Transverse colon (tissue), 4 donors: Measurements from ENCODE around the gene BLID. TPM values are rescaled to one million over a fixed set of nuclear protein-coding genes. Genes with fewer than 3 reads are reported as not detected.

ENCODE experiments used
- DNase-seq: peaks from one replicate; pipeline ENCODE4 v3.0.0-alpha.2; 2019
- H3K27ac ChIP-seq, 4 donors: fragments of 200-600 bp; sonication (generic); 2 replicates each; pipeline ENCODE4 v1.5.1; 2016 to 2018; ENCODE audit warnings: inconsistent platforms in 4 of 4
- H3K27me3 ChIP-seq: fragments of 200-600 bp; sonication (generic); 2 replicates; pipeline ENCODE4 v1.5.1; 2017; ENCODE audit warnings: inconsistent platforms
- H3K36me3 ChIP-seq, 4 donors: fragments of 200-600 bp; sonication (generic); 2 replicates each; pipeline ENCODE4 v1.5.1; 2017 to 2019; ENCODE audit warnings: inconsistent platforms in 4 of 4
- H3K4me1 ChIP-seq, 4 donors: fragments of 200-600 bp; sonication (generic); 2 replicates each; pipeline ENCODE4 v1.5.1; 2017 to 2020; ENCODE audit warnings: inconsistent platforms in 4 of 4
- H3K4me3 ChIP-seq, 4 donors: fragments of 200-600 bp; sonication (generic); 1 replicate in 1 of 4; 2 replicates in 3 of 4; pipeline versions ENCODE4 v1.5.1 to v1.6.1; 2017 to 2019; ENCODE audit warnings: inconsistent platforms in 4 of 4
- H3K9me3 ChIP-seq, 2 donors: fragments of 200-600 bp; sonication (generic); 2 replicates each; pipeline ENCODE4 v1.5.1; 2017 to 2019; ENCODE audit warnings: inconsistent platforms in 2 of 2
- CTCF ChIP-seq, 5 experiments: fragments of 200-600 bp in 3 of 5; fragments of 450-650 bp in 2 of 5; sonication (generic) in 3 of 5; IDR thresholded peaks; 1 replicate in 2 of 5; 2 replicates in 3 of 5; pipeline ENCODE4 v1.5.1; 2016 to 2017; ENCODE audit warnings: antibody characterized with exemption in 5 of 5, inconsistent platforms in 3 of 5, mild to moderate bottlenecking in 2 of 5, moderate library complexity in 1 of 5
- EP300 ChIP-seq: sonication (generic); formaldehyde crosslinking; IDR thresholded peaks from one replicate; pipeline ENCODE4 v1.6.1; 2017; ENCODE audit warnings: antibody characterized with exemption, low read depth
- POLR2A ChIP-seq: fragments of 450-650 bp; IDR thresholded peaks from one replicate; pipeline ENCODE4 v1.6.1; 2016; ENCODE audit warnings: antibody characterized with exemption, mild to moderate bottlenecking, moderate library complexity
- POLR2AphosphoS5 ChIP-seq, 3 donors: sonication (generic); formaldehyde crosslinking; IDR thresholded peaks; one replicate each; pipeline ENCODE4 v1.6.1; 2016; ENCODE audit warnings: antibody characterized with exemption in 3 of 3
- WGBS, 2 donors: methylation state at CpG; one replicate each; pipeline ENCODE4 v1.1.5; 2018; ENCODE audit warnings: low coverage in 1 of 2; 5-methylcytosine and 5-hydroxymethylcytosine counted together
- in situ Hi-C, 4 donors: fragments of 200-750 bp; cut with MboI; loops; one replicate each; pipeline versions ENCODE4 v1.15.0 to v1.15.1; 2017; ENCODE audit warnings: low sequenced_read_pairs in 3 of 4, low pct_ligation_motif_present in 1 of 4, low pct_unique_long_range_greater_than_20kb in 1 of 4
- intact Hi-C: fragments of 100-400 bp; cut with DNase I; formaldehyde crosslinking; loops from one replicate; pipeline ENCODE4 v1.15.1; 2023; ENCODE audit warnings: low total_unique reads
- total RNA-seq, 4 donors: library from RNA; depleted of rRNA; stranded (reverse); fragments of >200 nt; gene quantifications; one replicate each; pipeline ENCODE4 v1.1.0, GENCODE V29; 2016

BLID gene
- total RNA-seq, 4 donors from 2014 or later = not detected

GRCh38 chr11:122105044-122105758, 10.8 kb downstream of the BLID start:
- in situ Hi-C loops (loop anchor here in 2 of 4 donors (10.0 kb wide), 1 partner anchor 450 kb away; no protein-coding TSS in a partner anchor), intact Hi-C loops (no loop called here)
- Histone ChIP-seq H3K9me3 (no peaks in the 10 kb centered on the region), H3K27ac (no peak overlapping the region), H3K36me3 (no peaks in the 10 kb centered on the region), H3K4me1 (peaks cover 0 to 5% (median 0%) of the 10 kb centered on the region in 4 donors), H3K27me3 (peaks cover 18% of the 10 kb centered on the region), H3K4me3 (no peak overlapping the region)
- no peak for DNase-seq
- no peak for TF ChIP-seq POLR2A
- TF ChIP-seq EP300 = no peak
- TF ChIP-seq POLR2AphosphoS5 (IDR thresholded peaks at IDR 0.05) = no peak
- TF ChIP-seq CTCF (IDR thresholded peaks at IDR 0.05) = no peak
- WGBS, 2 donors = 56 to 75% methylated on average over 5 to 8 of the region's 8 CpGs

GRCh38 chr11:122104341-122104740, 11.7 kb downstream of the BLID start:
- no peak for DNase-seq
- in situ Hi-C loops = loop anchor here in 2 of 4 donors (10.0 kb wide), 1 partner anchor 450 kb away; no protein-coding TSS in a partner anchor
- Histone ChIP-seq H3K27me3 (peaks cover 26% of the 10 kb centered on the region), H3K4me3 (no peak overlapping the region), H3K36me3 (no peaks in the 10 kb centered on the region), H3K9me3 (no peaks in the 10 kb centered on the region), H3K27ac (no peak overlapping the region), H3K4me1 (peaks cover 0 to 5% (median 0%) of the 10 kb centered on the region in 4 donors)
- WGBS, 2 donors = 38 to 47% methylated on average over 1 of the region's 1 CpG
- TF ChIP-seq POLR2AphosphoS5 (IDR thresholded peaks at IDR 0.05) (no peak), EP300 (no peak), POLR2A (no peak), CTCF (IDR thresholded peaks at IDR 0.05) (no peak)
- intact Hi-C loops = loop anchor here (5.0 kb wide), 1 partner anchor 98 kb away; no protein-coding TSS in a partner anchor

- in situ Hi-C loops = loop anchor here in 2 of 4 donors (10.0 kb wide), 1 partner anchor 449 kb away; no protein-coding TSS in a partner anchor
- no peaks in the 10 kb centered on the region for H3K36me3 ChIP-seq
- TF ChIP-seq POLR2AphosphoS5 (IDR thresholded peaks at IDR 0.05) = no peak
- no peak for TF ChIP-seq POLR2A
- TF ChIP-seq CTCF (IDR thresholded peaks at IDR 0.05) = no peak
- TF ChIP-seq EP300 = no peak
- peaks cover 30% of the 10 kb centered on the region for H3K27me3 ChIP-seq
- H3K27ac ChIP-seq = no peak overlapping the region
- intact Hi-C loops = loop anchor here (5.0 kb wide), 1 partner anchor 99 kb away; no protein-coding TSS in a partner anchor
- no peak overlapping the region for H3K4me3 ChIP-seq
- no peaks in the 10 kb centered on the region for H3K9me3 ChIP-seq
- 72 to 79% methylated on average over 4 of the region's 4 CpGs for WGBS, 2 donors
- H3K4me1 ChIP-seq = peaks cover 0 to 5% (median 0%) of the 10 kb centered on the region in 4 donors
- DNase-seq = no peak
These were observed 12.3 kb downstream of the BLID start for GRCh38 chr11:122103726-122104125.

GRCh38 chr11:122103321-122103720, 12.7 kb downstream of the BLID start:
- H3K4me3 ChIP-seq = no peak overlapping the region
- H3K27ac ChIP-seq = no peak overlapping the region
- 76 to 87% methylated on average over 6 of the region's 6 CpGs for WGBS, 2 donors
- H3K27me3 ChIP-seq = peaks cover 34% of the 10 kb centered on the region
- no peak for TF ChIP-seq POLR2AphosphoS5 (IDR thresholded peaks at IDR 0.05)
- no peak for TF ChIP-seq CTCF (IDR thresholded peaks at IDR 0.05)
- no peak for TF ChIP-seq EP300
- no peak for TF ChIP-seq POLR2A
- intact Hi-C loops (loop anchor here (5.0 kb wide), 1 partner anchor 99 kb away; no protein-coding TSS in a partner anchor), in situ Hi-C loops (loop anchor here in 2 of 4 donors (10.0 kb wide), 1 partner anchor 449 kb away; no protein-coding TSS in a partner anchor)
- no peaks in the 10 kb centered on the region for H3K36me3 ChIP-seq
- no peak for DNase-seq
- no peaks in the 10 kb centered on the region for H3K9me3 ChIP-seq
- peaks cover 0 to 5% (median 0%) of the 10 kb centered on the region in 4 donors for H3K4me1 ChIP-seq
